ENCODE data around the gene RPGRIP1L.

GRCh38 chr16:53686710-53687109, 16.9 kb downstream of the RPGRIP1L start:
- TF ChIP-seq EZH2 (IDR thresholded peaks at IDR 0.05; ENCODE audit: borderline replicate concordance, low read depth, low read length, poor library complexity, severe bottlenecking) (no peak), CTCF (conservative IDR thresholded peaks at IDR 0.05; ENCODE audit: low read depth, low read length) (no peak)

Data from A673 (cell line).